ENCODE data around the gene KLHL17.
A peak's percentile ranks its signal among the peaks of the same experiment; 100 is the strongest.

Gene KLHL17

DNA sequence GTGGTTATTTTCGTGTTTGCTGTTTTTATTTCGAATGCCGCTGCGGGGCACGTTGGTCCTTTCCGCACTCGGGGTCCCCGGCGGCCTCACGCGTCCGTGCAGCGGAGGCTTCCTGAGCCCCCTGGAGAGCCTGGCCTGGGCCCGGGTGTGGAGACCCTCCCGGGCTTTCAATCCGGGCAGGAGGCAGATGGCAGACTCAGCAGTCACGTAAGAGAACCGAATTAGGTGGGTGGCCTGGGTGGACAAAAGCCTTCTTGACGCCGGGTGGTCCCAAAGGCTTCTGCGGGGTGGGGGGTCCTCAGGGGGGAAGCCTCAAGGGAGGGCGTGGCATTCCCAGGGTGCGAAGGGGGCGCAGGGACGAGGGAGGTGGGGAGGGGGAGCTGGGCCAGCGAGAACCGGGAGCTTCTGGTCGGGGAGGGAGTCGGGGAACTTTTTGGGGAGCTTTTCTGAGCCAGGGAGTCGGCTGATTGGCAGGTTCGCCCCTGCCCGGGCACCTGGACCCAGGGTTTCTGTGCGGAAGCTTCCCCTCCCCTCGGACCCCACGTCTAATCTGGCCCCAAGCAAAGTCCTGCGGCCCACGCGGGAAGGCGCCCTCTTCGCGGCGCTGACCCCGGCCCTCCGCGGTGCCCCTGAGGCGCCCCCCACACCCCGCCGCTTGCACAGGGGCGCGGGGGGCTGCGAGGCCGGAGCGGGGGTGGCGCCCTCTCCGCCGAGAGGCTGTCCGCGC, 40.8 kb downstream of the KLHL17 start:
- WGBS (ENCODE audit: extremely low coverage, insufficient coverage, insufficient read length): no CpG with 5 or more reads among the region's 58 CpGs
- H3K79me2 ChIP-seq (ENCODE audit: control insufficient read depth, insufficient read depth, low read length, poor library complexity): peaks cover 3% of the 10 kb centered on the region
- DNase-seq: no peak
- peak overlapping the region; percentile 47 for H3K4ac ChIP-seq (ENCODE audit: low read depth, low read length)
- peak overlapping the region; percentile 18 for H2BK5ac ChIP-seq (ENCODE audit: low read depth, low read length, poor library complexity)
- H3K36me3 ChIP-seq (ENCODE audit: control insufficient read depth in 1 of 2, insufficient read depth in 2 of 2, low read length in 2 of 2): peaks cover 0 to 2% of the 10 kb centered on the region in 2 experiments
- peak overlapping the region; percentile 56 for H3K14ac ChIP-seq (ENCODE audit: low read length)
- H3K18ac ChIP-seq (ENCODE audit: low read length): peak overlapping the region; percentile 69
- H2BK12ac ChIP-seq (ENCODE audit: low read length): peak overlapping the region; percentile 63
- H2BK120ac ChIP-seq (ENCODE audit: insufficient read depth, low read length, poor library complexity): peak overlapping the region; percentile 64
- peaks cover 26% of the 10 kb centered on the region for H3K27me3 ChIP-seq (ENCODE audit: insufficient read depth, low read length)
- no peak overlapping the region for H3K9ac ChIP-seq (ENCODE audit: low read length)
- peak overlapping the region; percentile 95 for H4K8ac ChIP-seq (ENCODE audit: low read depth, low read length)
- H3K4me2 ChIP-seq (ENCODE audit: low read length): peak overlapping the region; percentile 67
- peak overlapping the region; percentile 76 for H3K4me3 ChIP-seq (ENCODE audit: low read depth, low read length)
- peak overlapping the region; percentile 63 for H2AFZ ChIP-seq (ENCODE audit: insufficient read depth, low read length, poor library complexity)
- H4K12ac ChIP-seq (ENCODE audit: low read depth, low read length): peak overlapping the region; percentile 71
- H3K27ac ChIP-seq (ENCODE audit: low read depth, low read length): no peak overlapping the region
- H4K91ac ChIP-seq (ENCODE audit: low read depth, low read length): peak overlapping the region; percentile 95
- H3K4me1 ChIP-seq (ENCODE audit: control insufficient read depth in 1 of 2, insufficient read depth in 2 of 2, low read length in 2 of 2): peaks cover 39 to 51% of the 10 kb centered on the region in 2 experiments
- peak overlapping the region; percentile 35 for H2AK5ac ChIP-seq (ENCODE audit: low read length)
- H3K79me1 ChIP-seq (ENCODE audit: low read length): peaks cover 33% of the 10 kb centered on the region
- peaks cover 6% of the 10 kb centered on the region for H3K9me3 ChIP-seq (ENCODE audit: insufficient read depth, low read depth, low read length)
- H3K23ac ChIP-seq (ENCODE audit: low read length): no peak overlapping the region

DNA sequence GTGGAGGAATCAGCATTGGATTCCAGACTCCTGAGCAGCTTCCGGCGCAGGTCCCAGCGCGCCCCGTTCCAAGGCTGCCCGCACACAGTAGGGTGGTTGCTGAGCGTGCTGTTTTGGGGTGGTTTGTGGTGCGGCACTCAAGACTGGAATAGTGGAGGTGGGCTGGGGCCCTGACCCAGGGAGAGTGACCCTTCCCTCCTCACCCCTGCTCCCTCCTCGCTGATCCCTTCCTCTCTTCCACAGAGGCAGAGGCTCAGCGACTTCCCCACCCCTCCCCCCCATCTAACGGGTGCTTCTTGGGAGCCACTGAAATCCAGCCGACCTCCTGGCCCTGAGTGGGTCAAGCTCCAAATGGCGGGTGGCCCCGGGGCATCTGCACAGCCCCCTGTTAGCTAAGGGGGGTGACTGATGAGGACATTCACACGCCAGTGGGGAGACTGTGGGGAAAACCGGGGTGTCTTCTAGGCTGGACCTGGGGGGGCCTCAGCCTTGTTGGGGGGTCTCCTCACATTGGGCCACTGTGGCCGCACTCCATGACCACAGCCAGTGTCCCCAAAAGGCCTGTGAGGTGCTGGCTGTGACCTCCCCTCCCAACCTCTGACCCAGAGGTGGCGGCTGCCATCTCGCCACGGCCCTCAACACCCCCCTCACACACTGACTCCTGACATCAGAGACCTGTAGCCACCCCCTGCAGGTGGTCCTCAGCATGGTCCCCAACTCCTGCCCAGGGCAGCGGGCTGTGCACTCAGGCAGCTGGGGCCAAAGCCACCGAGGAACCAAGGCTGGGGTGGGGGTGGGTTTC, 43.4 kb downstream of the KLHL17 start:
- no peak overlapping the region for H4K12ac ChIP-seq (ENCODE audit: low read depth, low read length)
- H3K18ac ChIP-seq (ENCODE audit: low read length): no peak overlapping the region
- H3K27ac ChIP-seq (ENCODE audit: low read depth, low read length): no peak overlapping the region
- no peak overlapping the region for H4K8ac ChIP-seq (ENCODE audit: low read depth, low read length)
- DNase-seq: no peak
- H3K36me3 ChIP-seq (ENCODE audit: control insufficient read depth in 1 of 2, insufficient read depth in 2 of 2, low read length in 2 of 2): no peaks in the 10 kb centered on the region
- peak overlapping the region; percentile 32 for H2AK5ac ChIP-seq (ENCODE audit: low read length)
- H2BK120ac ChIP-seq (ENCODE audit: insufficient read depth, low read length, poor library complexity): no peak overlapping the region
- no peak overlapping the region for H2BK12ac ChIP-seq (ENCODE audit: low read length)
- H3K79me2 ChIP-seq (ENCODE audit: control insufficient read depth, insufficient read depth, low read length, poor library complexity): peaks cover 3% of the 10 kb centered on the region
- H3K4ac ChIP-seq (ENCODE audit: low read depth, low read length): no peak overlapping the region
- no peak overlapping the region for H2AFZ ChIP-seq (ENCODE audit: insufficient read depth, low read length, poor library complexity)
- no peak overlapping the region for H3K14ac ChIP-seq (ENCODE audit: low read length)
- no CpG with 5 or more reads among the region's 22 CpGs for WGBS (ENCODE audit: extremely low coverage, insufficient coverage, insufficient read length)
- no peak overlapping the region for H3K4me2 ChIP-seq (ENCODE audit: low read length)
- H2BK5ac ChIP-seq (ENCODE audit: low read depth, low read length, poor library complexity): no peak overlapping the region
- no peak overlapping the region for H3K9ac ChIP-seq (ENCODE audit: low read length)
- H3K23ac ChIP-seq (ENCODE audit: low read length): no peak overlapping the region
- peaks cover 39 to 56% of the 10 kb centered on the region in 2 experiments for H3K4me1 ChIP-seq (ENCODE audit: control insufficient read depth in 1 of 2, insufficient read depth in 2 of 2, low read length in 2 of 2)
- H3K79me1 ChIP-seq (ENCODE audit: low read length): peaks cover 33% of the 10 kb centered on the region
- peaks cover 10% of the 10 kb centered on the region for H3K27me3 ChIP-seq (ENCODE audit: insufficient read depth, low read length)
- H3K9me3 ChIP-seq (ENCODE audit: insufficient read depth, low read depth, low read length): peaks cover 4% of the 10 kb centered on the region
- H3K4me3 ChIP-seq (ENCODE audit: low read depth, low read length): no peak overlapping the region
- H4K91ac ChIP-seq (ENCODE audit: low read depth, low read length): no peak overlapping the region

DNA sequence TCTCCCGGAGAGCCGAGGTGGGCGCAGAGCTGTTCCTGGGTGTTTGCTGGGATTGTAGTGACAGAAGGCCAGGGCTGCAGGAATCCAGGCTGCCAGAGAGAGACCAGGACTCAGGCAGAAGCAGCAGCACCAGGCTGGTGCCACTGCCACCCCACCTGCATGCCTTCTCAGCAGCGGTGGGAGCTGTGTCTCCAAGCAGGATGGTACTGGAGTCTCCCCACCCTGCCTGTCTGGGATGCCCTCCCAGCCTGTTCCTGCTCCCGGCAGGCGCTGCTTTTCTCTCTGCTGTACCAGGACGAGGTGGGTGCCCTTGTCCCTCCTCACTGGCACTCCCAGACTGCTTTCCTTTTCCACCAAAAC, 44.0 kb downstream of the KLHL17 start:
- no peak for DNase-seq
- peaks cover 31% of the 10 kb centered on the region for H3K79me1 ChIP-seq (ENCODE audit: low read length)
- no peak overlapping the region for H2BK5ac ChIP-seq (ENCODE audit: low read depth, low read length, poor library complexity)
- H2AFZ ChIP-seq (ENCODE audit: insufficient read depth, low read length, poor library complexity): no peak overlapping the region
- H4K12ac ChIP-seq (ENCODE audit: low read depth, low read length): no peak overlapping the region
- H3K27ac ChIP-seq (ENCODE audit: low read depth, low read length): no peak overlapping the region
- no peak overlapping the region for H4K91ac ChIP-seq (ENCODE audit: low read depth, low read length)
- H3K14ac ChIP-seq (ENCODE audit: low read length): no peak overlapping the region
- peaks cover 3% of the 10 kb centered on the region for H3K79me2 ChIP-seq (ENCODE audit: control insufficient read depth, insufficient read depth, low read length, poor library complexity)
- H3K4ac ChIP-seq (ENCODE audit: low read depth, low read length): no peak overlapping the region
- no peak overlapping the region for H2AK5ac ChIP-seq (ENCODE audit: low read length)
- WGBS (ENCODE audit: extremely low coverage, insufficient coverage, insufficient read length): no CpG with 5 or more reads among the region's 7 CpGs
- peaks cover 39 to 51% of the 10 kb centered on the region in 2 experiments for H3K4me1 ChIP-seq (ENCODE audit: control insufficient read depth in 1 of 2, insufficient read depth in 2 of 2, low read length in 2 of 2)
- H3K9me3 ChIP-seq (ENCODE audit: insufficient read depth, low read depth, low read length): peaks cover 4% of the 10 kb centered on the region
- H2BK12ac ChIP-seq (ENCODE audit: low read length): no peak overlapping the region
- H3K4me2 ChIP-seq (ENCODE audit: low read length): no peak overlapping the region
- H3K18ac ChIP-seq (ENCODE audit: low read length): no peak overlapping the region
- H3K9ac ChIP-seq (ENCODE audit: low read length): no peak overlapping the region
- peaks cover 4% of the 10 kb centered on the region for H3K27me3 ChIP-seq (ENCODE audit: insufficient read depth, low read length)
- peak overlapping the region; percentile 7 for H3K4me3 ChIP-seq (ENCODE audit: low read depth, low read length)
- no peak overlapping the region for H3K23ac ChIP-seq (ENCODE audit: low read length)
- H4K8ac ChIP-seq (ENCODE audit: low read depth, low read length): no peak overlapping the region
- no peak overlapping the region for H2BK120ac ChIP-seq (ENCODE audit: insufficient read depth, low read length, poor library complexity)
- no peaks in the 10 kb centered on the region for H3K36me3 ChIP-seq (ENCODE audit: control insufficient read depth in 1 of 2, insufficient read depth in 2 of 2, low read length in 2 of 2)

DNA sequence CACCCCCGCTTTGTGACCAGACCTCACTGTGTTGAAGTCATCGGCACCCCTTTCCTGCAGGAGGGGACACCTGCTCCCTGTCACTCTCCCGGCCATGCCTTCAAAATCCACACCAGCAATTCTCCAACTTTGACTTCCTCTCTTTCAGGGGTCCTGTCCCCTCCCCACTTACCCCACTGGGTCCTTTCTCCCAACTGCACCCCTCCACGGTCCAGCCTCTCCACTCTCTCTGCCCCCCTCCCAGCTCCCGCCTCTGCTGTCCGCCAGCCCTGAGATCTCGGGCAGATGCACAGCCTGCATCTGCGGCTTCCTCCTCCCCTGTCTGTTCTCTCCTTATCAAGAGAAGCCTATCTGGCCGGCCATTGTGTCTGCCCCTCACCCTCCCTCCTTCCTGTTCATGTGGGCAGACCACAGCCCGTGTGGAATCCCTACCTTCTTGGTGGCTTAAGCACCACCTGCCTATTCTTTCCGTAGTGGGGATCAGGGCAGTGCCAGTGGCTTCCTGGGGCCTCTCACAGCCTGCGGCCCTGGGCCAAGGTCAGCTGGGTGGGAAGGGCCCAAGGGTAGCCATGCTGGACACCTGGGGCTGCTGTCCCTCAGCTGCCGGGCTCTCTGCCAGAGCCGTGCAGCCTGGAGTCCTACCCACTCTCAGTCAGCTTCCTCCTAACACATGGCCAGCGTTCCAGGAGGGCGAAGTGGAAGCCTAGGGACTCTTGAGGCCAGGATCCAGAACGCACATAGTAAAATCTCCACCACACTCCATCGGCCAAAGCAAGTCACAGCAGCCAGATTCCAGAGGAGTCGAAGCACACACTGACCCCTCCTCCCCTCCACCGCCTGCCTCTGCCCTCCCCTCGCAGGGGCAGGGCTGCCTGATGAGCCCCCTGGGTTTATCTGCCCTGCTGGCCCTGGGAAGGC, 44.7 kb downstream of the KLHL17 start:
- peak overlapping the region; percentile 12 for H4K8ac ChIP-seq (ENCODE audit: low read depth, low read length)
- H3K79me1 ChIP-seq (ENCODE audit: low read length): peaks cover 26% of the 10 kb centered on the region
- peak overlapping the region; percentile 59 for H4K91ac ChIP-seq (ENCODE audit: low read depth, low read length)
- peak overlapping the region; percentile 62 for H3K14ac ChIP-seq (ENCODE audit: low read length)
- no peaks in the 10 kb centered on the region for H3K27me3 ChIP-seq (ENCODE audit: insufficient read depth, low read length)
- H3K4me1 ChIP-seq (ENCODE audit: control insufficient read depth in 1 of 2, insufficient read depth in 2 of 2, low read length in 2 of 2): peaks cover 36 to 49% of the 10 kb centered on the region in 2 experiments
- peak overlapping the region; percentile 3 for H2BK120ac ChIP-seq (ENCODE audit: insufficient read depth, low read length, poor library complexity)
- H3K27ac ChIP-seq (ENCODE audit: low read depth, low read length): peak overlapping the region; percentile 18
- peaks cover 3% of the 10 kb centered on the region for H3K79me2 ChIP-seq (ENCODE audit: control insufficient read depth, insufficient read depth, low read length, poor library complexity)
- peak overlapping the region; percentile 21 for H2AK5ac ChIP-seq (ENCODE audit: low read length)
- no peak overlapping the region for H4K12ac ChIP-seq (ENCODE audit: low read depth, low read length)
- WGBS (ENCODE audit: extremely low coverage, insufficient coverage, insufficient read length): no CpG with 5 or more reads among the region's 21 CpGs
- H2BK5ac ChIP-seq (ENCODE audit: low read depth, low read length, poor library complexity): no peak overlapping the region
- H3K18ac ChIP-seq (ENCODE audit: low read length): peak overlapping the region; percentile 47
- no peak overlapping the region for H3K4me2 ChIP-seq (ENCODE audit: low read length)
- peak in 1 of 2 donors; percentile 53 for DNase-seq
- no peak overlapping the region for H2AFZ ChIP-seq (ENCODE audit: insufficient read depth, low read length, poor library complexity)
- no peak overlapping the region for H3K9ac ChIP-seq (ENCODE audit: low read length)
- H3K23ac ChIP-seq (ENCODE audit: low read length): no peak overlapping the region
- H3K4me3 ChIP-seq (ENCODE audit: low read depth, low read length): no peak overlapping the region
- peak overlapping the region; percentile 58 for H2BK12ac ChIP-seq (ENCODE audit: low read length)
- H3K4ac ChIP-seq (ENCODE audit: low read depth, low read length): no peak overlapping the region
- peaks cover 4% of the 10 kb centered on the region for H3K9me3 ChIP-seq (ENCODE audit: insufficient read depth, low read depth, low read length)
- H3K36me3 ChIP-seq (ENCODE audit: control insufficient read depth in 1 of 2, insufficient read depth in 2 of 2, low read length in 2 of 2): no peaks in the 10 kb centered on the region

Data from trophoblast cell (in vitro differentiated cells and primary cell).